Progenitor cell of endocrine pancreas (in vitro differentiated cells): ENCODE results near the gene CHIA. TPM values are rescaled to one million over a fixed set of nuclear protein-coding genes. Genes with fewer than 3 reads are reported as not detected.

Experiments used
- DNase-seq: peaks from one replicate; pipeline ENCODE4 v3.0.0; 2021; ENCODE audit warnings: low spot score; ENCODE audit not compliant: unreplicated experiment
- H3K27ac Mint-ChIP-seq: 2 replicates; pipeline ENCODE4 v1.8.0; 2021; ENCODE audit warnings: mild to moderate bottlenecking, moderate library complexity, mixed read lengths
- H3K27me3 Mint-ChIP-seq: 2 replicates; pipeline ENCODE4 v1.8.0; 2021; ENCODE audit warnings: mixed read lengths
- H3K36me3 Mint-ChIP-seq: 2 replicates; pipeline ENCODE4 v1.8.0; 2022; ENCODE audit warnings: mixed read lengths; ENCODE audit not compliant: insufficient read depth
- H3K4me1 Mint-ChIP-seq: 2 replicates; pipeline ENCODE4 v1.8.0; 2021; ENCODE audit warnings: low read depth, mixed read lengths
- H3K4me3 Mint-ChIP-seq: 2 replicates; pipeline ENCODE4 v1.8.0; 2021; ENCODE audit warnings: low read depth, mild to moderate bottlenecking, moderate library complexity, mixed read lengths
- H3K9me3 Mint-ChIP-seq: 2 replicates; pipeline ENCODE4 v1.8.0; 2021; ENCODE audit warnings: low read depth, mixed read lengths
- CTCF ChIP-seq: fragments of 200-600 bp; sonication (generic); IDR thresholded peaks from one replicate; pipeline ENCODE4 v1.5.0; 2021; ENCODE audit warnings: antibody characterized with exemption, mild to moderate bottlenecking; ENCODE audit not compliant: unreplicated experiment
- total RNA-seq: library from RNA; stranded (reverse); gene quantifications from 2 replicates; pipeline ENCODE4 v1.2.1, GENCODE V29; 2021

CHIA gene
- total RNA-seq, 1 donor from 2014 or later = not detected

GRCh38 chr1:111251570-111251969 lies 39.1 kb upstream of the CHIA start:
- no peak overlapping the region for H3K4me3 Mint-ChIP-seq
- H3K36me3 Mint-ChIP-seq = no peaks in the 10 kb centered on the region
- no peak for TF ChIP-seq CTCF
- H3K9me3 Mint-ChIP-seq = no peaks in the 10 kb centered on the region
- no peak for DNase-seq
- H3K4me1 Mint-ChIP-seq = peaks cover 2% of the 10 kb centered on the region
- no peak overlapping the region for H3K27ac Mint-ChIP-seq
- H3K27me3 Mint-ChIP-seq = peaks cover 10% of the 10 kb centered on the region

- Mint-ChIP-seq H3K9me3 (no peaks in the 10 kb centered on the region), H3K27ac (no peak overlapping the region), H3K36me3 (no peaks in the 10 kb centered on the region), H3K4me3 (no peak overlapping the region), H3K4me1 (peaks cover 2% of the 10 kb centered on the region), H3K27me3 (peaks cover 10% of the 10 kb centered on the region)
- TF ChIP-seq CTCF = no peak
- DNase-seq = no peak
Measured at GRCh38 chr1:111252786-111253185, 37.9 kb upstream of the CHIA start.

- TF ChIP-seq CTCF = no peak
- no peak overlapping the region for H3K27ac Mint-ChIP-seq
- H3K9me3 Mint-ChIP-seq = no peaks in the 10 kb centered on the region
- peaks cover 10% of the 10 kb centered on the region for H3K27me3 Mint-ChIP-seq
- no peaks in the 10 kb centered on the region for H3K36me3 Mint-ChIP-seq
- H3K4me3 Mint-ChIP-seq = no peak overlapping the region
- no peak for DNase-seq
- H3K4me1 Mint-ChIP-seq = peaks cover 2% of the 10 kb centered on the region
Measured at GRCh38 chr1:111253876-111254275, 36.8 kb upstream of the CHIA start.

- Mint-ChIP-seq H3K27ac (no peak overlapping the region), H3K27me3 (peaks cover 4% of the 10 kb centered on the region), H3K36me3 (no peaks in the 10 kb centered on the region), H3K4me3 (no peak overlapping the region), H3K4me1 (peaks cover 4% of the 10 kb centered on the region), H3K9me3 (peaks cover 6% of the 10 kb centered on the region)
- no peak for DNase-seq
- TF ChIP-seq CTCF = no peak
Measured at GRCh38 chr1:111256988-111257658, 33.5 kb upstream of the CHIA start.

GRCh38 chr1:111267801-111268508 lies 22.7 kb upstream of the CHIA start:
- H3K9me3 Mint-ChIP-seq = peaks cover 8% of the 10 kb centered on the region
- no peaks in the 10 kb centered on the region for H3K36me3 Mint-ChIP-seq
- DNase-seq = no peak
- no peak overlapping the region for H3K4me3 Mint-ChIP-seq
- no peak for TF ChIP-seq CTCF
- H3K27ac Mint-ChIP-seq = no peak overlapping the region
- H3K4me1 Mint-ChIP-seq = no peaks in the 10 kb centered on the region
- no peaks in the 10 kb centered on the region for H3K27me3 Mint-ChIP-seq
